ENCODE measurements around the gene CDK10.
"Not testable (repeated sequence)": the region's sequence is repeated elsewhere in the genome, so short reads cannot be mapped to it uniquely, and the experiment has no call there.

The CDK10 gene

GRCh38 chr16:89691986-89692569, 5.6 kb downstream of the CDK10 start:
- no peak for DNase-seq
- intact Hi-C loops (cut with DNase I), result no loop called here

- intact Hi-C loops (cut with DNase I), result no loop called here
- DNase-seq, result no peak
Observed at GRCh38 chr16:89693289-89693731, 6.8 kb downstream of the CDK10 start.

- intact Hi-C loops (cut with DNase I), result no loop called here
- no peak for DNase-seq
Observed at GRCh38 chr16:89693931-89694783, 7.7 kb downstream of the CDK10 start.

GRCh38 chr16:89694784-89695085, 8.2 kb downstream of the CDK10 start:
- DNase-seq; intact Hi-C loops (cut with DNase I): not testable (repeated sequence)

- DNase-seq, result peak in 3 of 42 donors; percentile 21 to 36 (median 27)
- intact Hi-C loops (cut with DNase I), result no loop called here
Observed at GRCh38 chr16:89695086-89695874, 8.8 kb downstream of the CDK10 start.

- DNase-seq, result peak in 2 of 42 donors; percentile 23 to 38
- intact Hi-C loops (cut with DNase I), result no loop called here
Observed at GRCh38 chr16:89695875-89696669, 9.6 kb downstream of the CDK10 start.

- DNase-seq, result peak in 1 of 42 donors; percentile 36
Observed at GRCh38 chr16:89696670-89697128, 10.2 kb downstream of the CDK10 start.

GRCh38 chr16:89697161-89697615, 10.7 kb downstream of the CDK10 start:
- intact Hi-C loops (cut with DNase I), result no loop called here
- DNase-seq, result no peak

More at GRCh38 chr16:89696670-89697128, 10.2 kb downstream of the CDK10 start:
- intact Hi-C loops (cut with DNase I), result no loop called here

- intact Hi-C loops (cut with DNase I), result no loop called here
- peak in 1 of 42 donors; percentile 36 for DNase-seq
Observed at GRCh38 chr16:89697616-89698331, 11.3 kb downstream of the CDK10 start.

- DNase-seq; intact Hi-C loops (cut with DNase I): not testable (repeated sequence)
Observed at GRCh38 chr16:89698717-89699116, 12.2 kb downstream of the CDK10 start.

- peak in 1 of 42 donors; percentile 3 for DNase-seq
- intact Hi-C loops (cut with DNase I), result loop anchor here (10.0 kb wide), 1 partner anchor 165 kb away; no protein-coding TSS in a partner anchor
Observed at GRCh38 chr16:89699629-89700099, 13.2 kb downstream of the CDK10 start.

- peak; percentile 99 to 100 (median 100) for DNase-seq
- intact Hi-C loops (cut with DNase I), result loop anchor here (10.0 kb wide), 1 partner anchor 165 kb away; no protein-coding TSS in a partner anchor
Observed at GRCh38 chr16:89700100-89700648, 13.7 kb downstream of the CDK10 start.

GRCh38 chr16:89700649-89701424, 14.3 kb downstream of the CDK10 start:
- peak in 15 of 42 donors; percentile 4 to 61 (median 42) for DNase-seq
- intact Hi-C loops (cut with DNase I), result loop anchor here (10.0 kb wide), 1 partner anchor 164 kb away; no protein-coding TSS in a partner anchor

- DNase-seq, result peak; percentile 77 to 97 (median 92)
- intact Hi-C loops (cut with DNase I), result loop anchor here (10.0 kb wide), 1 partner anchor 163 kb away; no protein-coding TSS in a partner anchor
Observed at GRCh38 chr16:89701425-89702406, 15.2 kb downstream of the CDK10 start, which contains the start of gene SPATA2L. Gene SPATA2L, minus strand, starts transcription at chr16:89701705. Its CDS starts 473 bp downstream, at chr16:89701232.

- DNase-seq, result no peak
- intact Hi-C loops (cut with DNase I), result loop anchor here (10.0 kb wide), 1 partner anchor 161 kb away; no protein-coding TSS in a partner anchor
Observed at GRCh38 chr16:89704281-89704680, 17.8 kb downstream of the CDK10 start.

Measured in head of caudate nucleus (tissue), 42 donors.